H9 (cell line): ENCODE data around the gene ZNF521. TPM values are rescaled to one million over a fixed set of nuclear protein-coding genes. Genes with fewer than 3 reads are reported as not detected.

Experiments used
- DNase-seq: peaks from one replicate; pipeline ENCODE4 v3.0.0-alpha.2; 2017
- H2AFZ ChIP-seq: one replicate; pipeline ENCODE4 v1.6.1; 2013; ENCODE audit warnings: mild to moderate bottlenecking, low read length, control low read depth, moderate library complexity
- H2AK5ac ChIP-seq: 2 replicates; pipeline ENCODE4 v1.6.1; 2013; ENCODE audit warnings: low read length, control low read depth, mixed read lengths; ENCODE audit not compliant: insufficient read length
- H2BK120ac ChIP-seq: one replicate; pipeline ENCODE4 v1.6.1; 2013; ENCODE audit warnings: low read depth, mild to moderate bottlenecking, low read length, control low read depth, inconsistent platforms; ENCODE audit not compliant: poor library complexity, severe bottlenecking
- H2BK12ac ChIP-seq: 2 replicates; pipeline ENCODE4 v1.6.1; 2013; ENCODE audit warnings: low read length, control low read depth, mixed read lengths, low read depth; ENCODE audit not compliant: insufficient read length
- H2BK15ac ChIP-seq: 2 replicates; pipeline ENCODE4 v1.6.1; 2013; ENCODE audit warnings: low read depth, low read length, control low read depth
- H2BK20ac ChIP-seq: one replicate; pipeline ENCODE4 v1.6.1; 2013; ENCODE audit warnings: low read depth, mild to moderate bottlenecking, low read length, control low read depth, inconsistent platforms; ENCODE audit not compliant: poor library complexity, severe bottlenecking
- H2BK5ac ChIP-seq: 2 replicates; pipeline ENCODE4 v1.6.1; 2013; ENCODE audit warnings: low read length, control low read depth, mixed read lengths; ENCODE audit not compliant: insufficient read length
- H3K14ac ChIP-seq: 2 replicates; pipeline ENCODE4 v1.6.1; 2013; ENCODE audit warnings: low read length, control low read depth; ENCODE audit not compliant: insufficient read depth
- H3K18ac ChIP-seq: 2 replicates; pipeline ENCODE4 v1.6.1; 2013; ENCODE audit warnings: low read depth, mild to moderate bottlenecking, mixed read lengths, low read length, control low read depth; ENCODE audit not compliant: insufficient read length
- H3K23ac ChIP-seq: 2 replicates; pipeline ENCODE4 v1.6.1; 2013; ENCODE audit warnings: low read length, control low read depth, mixed read lengths, low read depth; ENCODE audit not compliant: insufficient read length
- H3K23me2 ChIP-seq: 2 replicates; pipeline ENCODE4 v1.6.1; 2013; ENCODE audit warnings: low read depth, mild to moderate bottlenecking, mixed read lengths, low read length, control low read depth; ENCODE audit not compliant: insufficient read length, poor library complexity, severe bottlenecking
- H3K27ac ChIP-seq: 2 replicates; pipeline ENCODE4 v1.5.1; 2013; ENCODE audit warnings: low read length, control low read depth, mixed read lengths, low read depth; ENCODE audit not compliant: insufficient read length
- H3K27me3 ChIP-seq: 2 replicates; pipeline ENCODE4 v1.6.1; 2013; ENCODE audit warnings: low read length, control low read depth, inconsistent platforms; ENCODE audit not compliant: insufficient read depth
- H3K4ac ChIP-seq: 2 replicates; pipeline ENCODE4 v1.6.1; 2013; ENCODE audit warnings: low read depth, mild to moderate bottlenecking, control low read depth, inconsistent platforms, low read length, moderate library complexity
- H3K4me1 ChIP-seq: 2 replicates; pipeline ENCODE4 v1.6.1; 2013; ENCODE audit warnings: low read length, control low read depth, inconsistent platforms; ENCODE audit not compliant: insufficient read depth
- H3K4me2 ChIP-seq: 2 replicates; pipeline ENCODE4 v1.6.1; 2013; ENCODE audit warnings: low read length, control low read depth, mixed read lengths; ENCODE audit not compliant: insufficient read length, insufficient read depth
- H3K56ac ChIP-seq: 2 replicates; pipeline ENCODE4 v1.6.1; 2013; ENCODE audit warnings: low read depth, mild to moderate bottlenecking, mixed read lengths, low read length, control low read depth; ENCODE audit not compliant: insufficient read length
- H3K79me1 ChIP-seq: 2 replicates; pipeline ENCODE4 v1.6.1; 2013; ENCODE audit warnings: low read depth, mild to moderate bottlenecking, moderate library complexity, low read length, control low read depth, inconsistent platforms; ENCODE audit not compliant: insufficient read depth, poor library complexity, severe bottlenecking
- H3K79me2 ChIP-seq: 2 replicates; pipeline ENCODE4 v1.6.1; 2013; ENCODE audit warnings: low read length, control low read depth, inconsistent platforms; ENCODE audit not compliant: insufficient read depth
- H3K9ac ChIP-seq: 2 replicates; pipeline ENCODE4 v1.6.1; 2013; ENCODE audit warnings: low read length, control low read depth, mixed read lengths; ENCODE audit not compliant: insufficient read length; ENCODE audit errors: extremely low read depth
- H3K9me3 ChIP-seq: one replicate; pipeline ENCODE4 v1.6.1; 2013; ENCODE audit warnings: low read depth, low read length, inconsistent platforms; ENCODE audit not compliant: control insufficient read depth
- H3T11ph ChIP-seq: one replicate; pipeline ENCODE4 v1.6.1; 2013; ENCODE audit warnings: mild to moderate bottlenecking, low read length, control low read depth, inconsistent platforms
- H4K20me1 ChIP-seq: one replicate; pipeline ENCODE4 v1.6.1; 2013; ENCODE audit not compliant: control insufficient read depth, insufficient read length, insufficient read depth
- H4K5ac ChIP-seq: 2 replicates; pipeline ENCODE4 v1.6.1; 2013; ENCODE audit warnings: low read depth, mild to moderate bottlenecking, mixed read lengths, low read length, control low read depth; ENCODE audit not compliant: insufficient read length
- H4K8ac ChIP-seq: replicated peaks from 2 replicates; pipeline ENCODE4 v1.6.1; 2013; ENCODE audit warnings: low read length, control low read depth, mixed read lengths, low read depth; ENCODE audit not compliant: insufficient read length
- H4K91ac ChIP-seq: 2 replicates; pipeline ENCODE4 v1.6.1; 2013; ENCODE audit warnings: low read depth, mild to moderate bottlenecking, moderate library complexity, mixed read lengths, low read length, control low read depth; ENCODE audit not compliant: insufficient read length
- H3K27ac Mint-ChIP-seq, 3 experiments: 2 replicates in 2 of 3; 3 replicates in 1 of 3; pipeline ENCODE4 v1.8.0; 2020 to 2021; ENCODE audit warnings: mixed read lengths in 3 of 3, mild to moderate bottlenecking in 1 of 3, moderate library complexity in 1 of 3
- H3K27me3 Mint-ChIP-seq: 2 replicates; pipeline ENCODE4 v1.8.0; 2021; ENCODE audit warnings: low read depth, mild to moderate bottlenecking, moderate library complexity, mixed read lengths
- H3K36me3 Mint-ChIP-seq, 3 experiments: 2 replicates in 2 of 3; 3 replicates in 1 of 3; pipeline ENCODE4 v1.8.0; 2020 to 2021; ENCODE audit warnings: low read depth in 3 of 3, mixed read lengths in 3 of 3; ENCODE audit not compliant: insufficient read depth in 1 of 3
- H3K4me1 Mint-ChIP-seq, 2 experiments: 2 replicates each; pipeline ENCODE4 v1.8.0; 2020; ENCODE audit warnings: mixed read lengths in 2 of 2
- H3K4me3 Mint-ChIP-seq, 2 experiments: 2 replicates in 1 of 2; 3 replicates in 1 of 2; pipeline ENCODE4 v1.8.0; 2020 to 2021; ENCODE audit warnings: mild to moderate bottlenecking in 2 of 2, mixed read lengths in 2 of 2, moderate library complexity in 1 of 2
- H3K9me3 Mint-ChIP-seq, 2 experiments: 2 replicates in 1 of 2; 3 replicates in 1 of 2; pipeline ENCODE4 v1.8.0; 2020; ENCODE audit warnings: mild to moderate bottlenecking in 2 of 2, mixed read lengths in 2 of 2, moderate library complexity in 1 of 2
- WGBS: extraction: QIAGEN DNeasy Blood & Tissue Kit; methylation state at CpG from one replicate; pipeline ENCODE4 v1.1.7; 2013; ENCODE audit warnings: missing lambda C conversion rate, low lambda C conversion rate, mixed read lengths; ENCODE audit not compliant: insufficient read length; ENCODE audit errors: extremely low coverage; 5-methylcytosine and 5-hydroxymethylcytosine counted together
- total RNA-seq: library from RNA; stranded (reverse); gene quantifications from 2 replicates; pipeline ENCODE4 v1.2.1, GENCODE V29; 2021
- TF ChIP-seq, protein P1 (sequence below): fragments of 200-600 bp; sonication (generic); conservative IDR thresholded peaks from 3 replicates; pipeline ENCODE4 v1.8.0; 2021; ENCODE audit warnings: antibody characterized with exemption, mild to moderate bottlenecking

ZNF521 gene
- total RNA-seq, 1 experiment from 2014 or later: 3.3 TPM

DNA sequence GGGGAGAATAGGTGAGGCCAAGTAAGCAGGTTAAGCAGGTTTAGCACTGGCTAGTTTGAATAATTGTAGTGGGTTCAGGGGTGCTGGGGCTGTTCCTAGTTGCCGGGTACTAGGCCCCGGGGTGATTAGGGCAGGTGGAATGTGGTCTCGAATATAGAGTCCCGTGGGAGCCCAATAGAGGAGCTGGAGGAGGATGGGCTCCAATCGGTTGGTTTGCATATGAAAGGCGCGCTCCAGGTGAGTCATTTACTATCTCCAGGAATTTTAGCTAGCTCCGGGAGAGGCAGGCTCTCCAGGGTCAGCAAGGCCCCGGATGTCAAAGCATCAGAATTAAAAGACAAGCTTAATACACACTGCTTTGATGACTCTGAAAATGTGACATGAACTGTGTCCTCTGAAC lies 304.0 kb downstream of the ZNF521 start:
- Histone ChIP-seq H4K5ac (no peak overlapping the region), H2AK5ac (no peak overlapping the region), H3K79me1 (no peaks in the 10 kb centered on the region), H3K4me2 (no peak overlapping the region), H3K4me1 (peaks cover 2% of the 10 kb centered on the region; the same call in 1 of the 2 replicates), H2BK20ac (no peak overlapping the region), H3K18ac (no peak overlapping the region), H2BK15ac (no peak overlapping the region), H3K4ac (no peak overlapping the region), H4K91ac (no peak overlapping the region), H2BK120ac (no peak overlapping the region), H3T11ph (no peak overlapping the region), H2BK5ac (no peak overlapping the region), H2BK12ac (no peak overlapping the region), H4K8ac (no peak overlapping the region), H3K14ac (no peak overlapping the region), H3K27me3 (peaks cover 57% of the 10 kb centered on the region), H2AFZ (no peak overlapping the region), H3K27ac (no peak overlapping the region), H3K9me3 (no peaks in the 10 kb centered on the region), H3K9ac (no peak overlapping the region), H3K56ac (no peak overlapping the region), H3K79me2 (no peaks in the 10 kb centered on the region), H4K20me1 (no peaks in the 10 kb centered on the region), H3K23me2 (no peaks in the 10 kb centered on the region), H3K23ac (no peak overlapping the region)
- peaks cover 20 to 25% of the 10 kb centered on the region in 2 experiments for H3K4me1 Mint-ChIP-seq
- WGBS: no CpG with 5 or more reads among the region's 9 CpGs
- H3K4me3 Mint-ChIP-seq: no peak overlapping the region
- peaks cover 2 to 3% of the 10 kb centered on the region in 2 experiments; a peak in 2 of 5 replicates for H3K9me3 Mint-ChIP-seq
- H3K36me3 Mint-ChIP-seq: no peaks in the 10 kb centered on the region
- H3K27ac Mint-ChIP-seq: no peak overlapping the region
- peaks cover 16% of the 10 kb centered on the region for H3K27me3 Mint-ChIP-seq
- peak; percentile 85 for DNase-seq
- TF ChIP-seq, protein P1, sequence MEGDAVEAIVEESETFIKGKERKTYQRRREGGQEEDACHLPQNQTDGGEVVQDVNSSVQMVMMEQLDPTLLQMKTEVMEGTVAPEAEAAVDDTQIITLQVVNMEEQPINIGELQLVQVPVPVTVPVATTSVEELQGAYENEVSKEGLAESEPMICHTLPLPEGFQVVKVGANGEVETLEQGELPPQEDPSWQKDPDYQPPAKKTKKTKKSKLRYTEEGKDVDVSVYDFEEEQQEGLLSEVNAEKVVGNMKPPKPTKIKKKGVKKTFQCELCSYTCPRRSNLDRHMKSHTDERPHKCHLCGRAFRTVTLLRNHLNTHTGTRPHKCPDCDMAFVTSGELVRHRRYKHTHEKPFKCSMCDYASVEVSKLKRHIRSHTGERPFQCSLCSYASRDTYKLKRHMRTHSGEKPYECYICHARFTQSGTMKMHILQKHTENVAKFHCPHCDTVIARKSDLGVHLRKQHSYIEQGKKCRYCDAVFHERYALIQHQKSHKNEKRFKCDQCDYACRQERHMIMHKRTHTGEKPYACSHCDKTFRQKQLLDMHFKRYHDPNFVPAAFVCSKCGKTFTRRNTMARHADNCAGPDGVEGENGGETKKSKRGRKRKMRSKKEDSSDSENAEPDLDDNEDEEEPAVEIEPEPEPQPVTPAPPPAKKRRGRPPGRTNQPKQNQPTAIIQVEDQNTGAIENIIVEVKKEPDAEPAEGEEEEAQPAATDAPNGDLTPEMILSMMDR: no peak
